ENCODE data around the gene PRR13. TPM values are rescaled to one million over a fixed set of nuclear protein-coding genes. Genes with fewer than 3 reads are reported as not detected.
"Not testable (repeated sequence)": the region's sequence is repeated elsewhere in the genome, so short reads cannot be mapped to it uniquely, and the experiment has no call there.

The PRR13 gene
- total and polyA plus RNA-seq, 2 of the 13 experiments (the other 11 are each of a cell fraction or from before 2014, with no cell fraction given), result 65.0 to 102 TPM

- BruUV-seq (replicated peaks); FAIRE-seq; H2AFZ ChIP-seq (ENCODE audit: low read length); H3K27me3 ChIP-seq (ENCODE audit: control insufficient read depth in 1 of 2, insufficient read depth in 2 of 2, low read length in 2 of 2); H3K4me3 ChIP-seq (replicated peaks in 1 of 3; ENCODE audit: insufficient read depth in 1 of 3, low read depth in 2 of 3, low read length in 3 of 3); H3K79me2 ChIP-seq (ENCODE audit: insufficient read depth, low read length); POLR2A ChIA-PET; H3K27ac ChIP-seq (ENCODE audit: extremely low read length, insufficient read depth, low read length); DNase-seq (ENCODE audit: low spot score); H3K4me2 ChIP-seq (ENCODE audit: low read depth, low read length); ATAC-seq; H3K9me3 ChIP-seq (ENCODE audit: low read length); H3K9ac ChIP-seq (ENCODE audit: insufficient read depth, low read depth, low read length); H3K36me3 ChIP-seq (replicated peaks in 1 of 2; ENCODE audit: control insufficient read depth in 1 of 2, insufficient read depth in 2 of 2, low read length in 2 of 2); H4K20me1 ChIP-seq (ENCODE audit: insufficient read depth, low read length): not testable (repeated sequence)
- in situ Hi-C loops (cut with HindIII; ENCODE audit: extremely low pct_ligation_motif_present, low pct_unique_long_range_greater_than_20kb) (loop anchor here (5.0 kb wide), 1 partner anchor 75 kb away; no protein-coding TSS in a partner anchor), intact Hi-C loops (cut with micrococcal nuclease; ENCODE audit: unreplicated experiment) (loop anchor here (5.0 kb wide), 1 partner anchor 40 kb away; the partner anchor contains the start of gene SP1)
- H3K4me1 ChIP-seq (ENCODE audit: insufficient read depth, low read length), result peaks cover 68% of the 10 kb centered on the region
- WGBS (ENCODE audit: low lambda C conversion rate), result 57% methylated on average over 12 of the region's 12 CpGs
- CTCF ChIA-PET (ENCODE audit: low intra/inter-chr PET ratio, low total read pairs), result interaction anchor here (1.3 to 2.0 kb wide), 4 partner anchors 68 to 97 kb away, joined by 3 to 48 read pairs (median 6); no protein-coding TSS in a partner anchor
Observed at GRCh38 chr12:53422247-53422646, 19.3 kb upstream of the PRR13 start.

DNA sequence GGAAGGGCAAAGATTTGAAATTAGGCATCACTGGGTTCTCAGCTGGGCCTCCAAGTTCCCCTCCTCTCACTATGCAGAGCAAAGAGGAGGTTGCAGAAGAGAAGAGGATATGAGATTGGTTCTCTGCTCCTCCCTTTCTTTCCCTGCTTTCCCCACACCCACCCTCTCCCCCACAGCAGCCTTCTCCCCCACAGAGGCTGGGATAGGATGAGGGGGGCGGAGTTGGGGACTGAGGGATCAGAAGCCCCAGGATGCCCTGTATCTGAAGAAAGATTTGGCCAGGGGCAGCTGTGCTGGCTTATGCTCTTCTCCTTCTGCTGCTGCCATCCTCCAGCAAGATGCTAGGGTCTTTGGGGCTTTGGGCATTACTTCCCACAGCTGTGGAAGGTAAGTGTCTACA, 17.9 kb upstream of the PRR13 start, which contains the start of gene AMHR2:
AMHR2 (plus strand) TSS at position 259 of the 400 bp plus-strand sequence; CDS start at position 339, 80 bp downstream.
- in situ Hi-C loops (cut with HindIII; ENCODE audit: extremely low pct_ligation_motif_present, low pct_unique_long_range_greater_than_20kb) (loop anchor here (5.0 kb wide), 1 partner anchor 76 kb away; no protein-coding TSS in a partner anchor), intact Hi-C loops (cut with micrococcal nuclease; ENCODE audit: unreplicated experiment) (loop anchor here (5.0 kb wide), 1 partner anchor 41 kb away; the partner anchor contains the start of gene SP1)
- no peaks in the 10 kb centered on the region for H3K36me3 ChIP-seq (replicated peaks in 1 of 2; ENCODE audit: control insufficient read depth in 1 of 2, insufficient read depth in 2 of 2, low read length in 2 of 2)
- ATAC-seq (no peak), DNase-seq (ENCODE audit: low spot score) (no peak), FAIRE-seq (no peak)
- peak within 1 kb of the TSS; percentile 19 for H2AFZ ChIP-seq (ENCODE audit: low read length)
- H3K4me3 ChIP-seq (replicated peaks in 1 of 3; ENCODE audit: insufficient read depth in 1 of 3, low read depth in 2 of 3, low read length in 3 of 3), result peak within 1 kb of the TSS in 1 of 3 experiments; percentile 56; a peak in 1 of 6 replicates
- 40% methylated on average over 1 of the region's 1 CpG for WGBS (ENCODE audit: low lambda C conversion rate)
- H3K79me2 ChIP-seq (ENCODE audit: insufficient read depth, low read length), result no peaks in the 10 kb centered on the region
- ChIA-PET CTCF (ENCODE audit: low intra/inter-chr PET ratio, low total read pairs) (no interaction called here), POLR2A (no interaction called here)
- H3K9me3 ChIP-seq (ENCODE audit: low read length), result no peaks in the 10 kb centered on the region
- H3K27ac ChIP-seq (ENCODE audit: extremely low read length, insufficient read depth, low read length), result no peak within 1 kb of the TSS
- peaks cover 72% of the 10 kb centered on the region for H3K4me1 ChIP-seq (ENCODE audit: insufficient read depth, low read length)
- H3K4me2 ChIP-seq (ENCODE audit: low read depth, low read length), result peak within 1 kb of the TSS; percentile 67; the same call in 1 of the 2 replicates
- H4K20me1 ChIP-seq (ENCODE audit: insufficient read depth, low read length), result no peaks in the 10 kb centered on the region
- H3K9ac ChIP-seq (ENCODE audit: insufficient read depth, low read depth, low read length), result no peak within 1 kb of the TSS
- 0 out of 5 replicates have a peak, but pooled peaks cover 0 to 4% of the 10 kb centered on the region in 2 experiments for H3K27me3 ChIP-seq (ENCODE audit: control insufficient read depth in 1 of 2, insufficient read depth in 2 of 2, low read length in 2 of 2)
- TF ChIP-seq MTF1 (CRISPR knock-in tag; IDR thresholded peaks at IDR 0.05) (no peak), TSC22D2 (CRISPR knock-in tag; IDR thresholded peaks at IDR 0.05; ENCODE audit: borderline replicate concordance) (no peak), DPF2 (CRISPR knock-in tag; IDR thresholded peaks at IDR 0.05; ENCODE audit: borderline replicate concordance, low read depth) (no peak)
- no TSS peak for BruUV-seq (replicated peaks)

All from HepG2 (cell line).